RWPE2 (cell line): ENCODE data around the gene USP35.

Source experiments
- ATAC-seq: fragments of 200-7000 bp; cut with Tn5 transposase; 3 replicates; pipeline ENCODE4 v1.9.1; 2021; ENCODE audit warnings: low read depth
- DNase-seq: peaks from one replicate; pipeline ENCODE4 v3.0.0-alpha.2; 2020; ENCODE audit warnings: low spot score
- H3K27ac ChIP-seq: fragments of 450-650 bp; 2 replicates; pipeline ENCODE4 v1.5.1; 2017; ENCODE audit warnings: mild to moderate bottlenecking; ENCODE audit not compliant: poor library complexity, severe bottlenecking
- H3K27me3 ChIP-seq: fragments of 250-450 bp; sonication (Bioruptor Pico); 2 replicates; pipeline ENCODE4 v1.5.1; 2021; ENCODE audit warnings: mild to moderate bottlenecking, moderate library complexity; ENCODE audit not compliant: insufficient read depth, poor library complexity, severe bottlenecking
- H3K36me3 ChIP-seq: fragments of 250-450 bp; sonication (Bioruptor Pico); 2 replicates; pipeline ENCODE4 v1.5.1; 2020; ENCODE audit warnings: low read depth, mild to moderate bottlenecking, moderate library complexity
- H3K4me1 ChIP-seq: fragments of 250-450 bp; sonication (Bioruptor Pico); 2 replicates; pipeline ENCODE4 v1.5.1; 2021; ENCODE audit warnings: mild to moderate bottlenecking, moderate library complexity; ENCODE audit not compliant: insufficient read depth, poor library complexity, severe bottlenecking
- H3K4me3 ChIP-seq: fragments of 250-450 bp; sonication (Bioruptor Pico); 2 replicates; pipeline ENCODE4 v1.5.1; 2021; ENCODE audit warnings: mild to moderate bottlenecking, moderate library complexity; ENCODE audit not compliant: severe bottlenecking
- H3K9me3 ChIP-seq: fragments of 250-450 bp; sonication (Bioruptor Pico); 2 replicates; pipeline ENCODE4 v1.5.1; 2021; ENCODE audit warnings: mild to moderate bottlenecking, moderate library complexity; ENCODE audit not compliant: severe bottlenecking
- TF ChIP-seq, protein P1 (sequence below): fragments of 450-650 bp; IDR thresholded peaks from one replicate; pipeline ENCODE4 v1.5.1; 2017; ENCODE audit warnings: mild to moderate bottlenecking, moderate library complexity; ENCODE audit not compliant: poor library complexity, severe bottlenecking

The USP35 gene

DNA sequence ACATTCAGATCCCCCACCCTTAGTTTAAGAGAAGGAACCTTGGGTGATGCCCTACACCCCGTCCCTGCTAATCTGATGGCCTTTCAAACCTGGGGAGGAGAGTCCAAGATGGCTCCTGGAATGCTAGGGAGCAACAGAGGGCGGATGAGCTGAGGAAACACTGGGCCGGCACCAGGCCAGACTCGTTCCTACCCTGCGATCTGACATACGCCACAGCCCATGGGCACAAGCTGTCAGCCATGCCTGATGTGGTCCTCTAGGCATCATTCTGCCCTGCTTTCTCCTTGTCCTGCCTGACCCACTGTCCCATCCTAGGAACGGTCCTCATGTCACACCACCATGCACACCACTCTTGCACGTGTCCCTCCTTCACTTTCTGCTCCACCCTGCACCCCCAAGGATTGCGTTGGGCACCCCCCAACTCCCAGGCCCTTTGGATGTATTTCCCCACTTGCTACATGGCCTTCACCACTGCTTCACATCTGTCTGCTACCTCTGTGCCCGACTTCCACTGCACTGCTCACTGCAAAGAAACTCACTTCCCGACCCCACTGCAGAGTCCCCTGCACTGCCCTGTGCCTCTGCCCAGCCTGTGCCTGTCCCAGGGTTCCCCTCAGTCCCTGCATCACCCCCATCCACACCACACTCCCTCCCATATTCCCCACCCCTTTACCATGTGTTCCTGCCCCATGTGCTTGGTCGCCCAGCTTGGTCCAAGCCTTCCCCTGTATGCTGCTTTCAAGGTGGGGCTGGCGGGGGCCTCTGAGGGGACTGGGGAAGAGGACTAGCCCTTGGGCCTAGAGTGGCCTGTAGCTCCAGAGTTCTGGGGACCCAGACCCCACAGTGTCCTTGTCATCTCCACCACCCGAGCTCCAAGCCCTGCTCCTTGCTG is 29.2 kb downstream of the USP35 start:
- H3K27ac ChIP-seq: no peak overlapping the region
- no peaks in the 10 kb centered on the region for H3K27me3 ChIP-seq
- no peaks in the 10 kb centered on the region for H3K4me1 ChIP-seq
- H3K9me3 ChIP-seq: no peaks in the 10 kb centered on the region
- DNase-seq (no peak), ATAC-seq (no peak)
- H3K4me3 ChIP-seq: no peak overlapping the region
- H3K36me3 ChIP-seq: no peaks in the 10 kb centered on the region
- TF ChIP-seq, protein P1, sequence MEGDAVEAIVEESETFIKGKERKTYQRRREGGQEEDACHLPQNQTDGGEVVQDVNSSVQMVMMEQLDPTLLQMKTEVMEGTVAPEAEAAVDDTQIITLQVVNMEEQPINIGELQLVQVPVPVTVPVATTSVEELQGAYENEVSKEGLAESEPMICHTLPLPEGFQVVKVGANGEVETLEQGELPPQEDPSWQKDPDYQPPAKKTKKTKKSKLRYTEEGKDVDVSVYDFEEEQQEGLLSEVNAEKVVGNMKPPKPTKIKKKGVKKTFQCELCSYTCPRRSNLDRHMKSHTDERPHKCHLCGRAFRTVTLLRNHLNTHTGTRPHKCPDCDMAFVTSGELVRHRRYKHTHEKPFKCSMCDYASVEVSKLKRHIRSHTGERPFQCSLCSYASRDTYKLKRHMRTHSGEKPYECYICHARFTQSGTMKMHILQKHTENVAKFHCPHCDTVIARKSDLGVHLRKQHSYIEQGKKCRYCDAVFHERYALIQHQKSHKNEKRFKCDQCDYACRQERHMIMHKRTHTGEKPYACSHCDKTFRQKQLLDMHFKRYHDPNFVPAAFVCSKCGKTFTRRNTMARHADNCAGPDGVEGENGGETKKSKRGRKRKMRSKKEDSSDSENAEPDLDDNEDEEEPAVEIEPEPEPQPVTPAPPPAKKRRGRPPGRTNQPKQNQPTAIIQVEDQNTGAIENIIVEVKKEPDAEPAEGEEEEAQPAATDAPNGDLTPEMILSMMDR: no peak

DNA sequence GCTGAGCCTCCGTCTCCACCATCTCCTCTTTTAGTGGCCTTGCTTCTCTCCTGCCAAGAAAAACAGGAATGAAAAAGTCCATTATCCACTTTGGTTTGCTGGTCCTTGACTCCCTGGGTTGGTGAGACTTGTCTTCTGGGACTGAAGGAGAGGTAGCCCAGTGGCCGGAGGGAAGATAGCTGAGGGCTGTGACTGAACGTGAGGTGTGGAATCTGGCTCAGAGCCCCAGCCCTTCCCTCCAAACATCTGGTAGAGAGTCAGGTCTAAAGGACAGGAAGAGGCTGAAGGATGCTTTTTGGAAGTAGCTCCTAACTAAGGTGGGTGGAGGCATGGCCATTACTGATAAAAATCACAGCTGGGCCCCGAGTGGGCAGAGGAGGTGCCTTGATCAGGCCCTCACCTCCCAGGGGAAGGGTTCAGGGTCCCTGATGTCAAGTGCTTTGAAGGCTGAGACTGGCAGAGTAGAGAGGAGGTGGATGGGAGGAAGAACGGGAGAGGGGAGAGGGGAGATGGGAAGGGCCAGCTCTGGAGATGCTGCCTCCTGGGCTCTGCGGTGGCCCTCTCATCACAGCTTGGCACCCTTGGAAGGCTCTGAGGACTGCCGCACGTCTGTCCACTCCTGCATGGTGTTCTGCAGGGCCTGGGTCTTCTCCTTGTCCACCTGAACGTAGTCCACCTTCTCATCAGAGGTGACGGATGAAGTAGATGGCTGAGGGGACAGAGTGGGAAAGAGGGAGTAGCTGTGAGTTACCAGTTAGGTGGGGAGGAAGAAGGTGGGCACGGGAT is 30.2 kb downstream of the USP35 start:
- ATAC-seq: no peak
- Histone ChIP-seq H3K4me1 (no peaks in the 10 kb centered on the region), H3K36me3 (no peaks in the 10 kb centered on the region), H3K27ac (no peak overlapping the region), H3K27me3 (no peaks in the 10 kb centered on the region), H3K4me3 (no peak overlapping the region), H3K9me3 (no peaks in the 10 kb centered on the region)
- no peak for DNase-seq
- TF ChIP-seq, protein P1: no peak

DNA sequence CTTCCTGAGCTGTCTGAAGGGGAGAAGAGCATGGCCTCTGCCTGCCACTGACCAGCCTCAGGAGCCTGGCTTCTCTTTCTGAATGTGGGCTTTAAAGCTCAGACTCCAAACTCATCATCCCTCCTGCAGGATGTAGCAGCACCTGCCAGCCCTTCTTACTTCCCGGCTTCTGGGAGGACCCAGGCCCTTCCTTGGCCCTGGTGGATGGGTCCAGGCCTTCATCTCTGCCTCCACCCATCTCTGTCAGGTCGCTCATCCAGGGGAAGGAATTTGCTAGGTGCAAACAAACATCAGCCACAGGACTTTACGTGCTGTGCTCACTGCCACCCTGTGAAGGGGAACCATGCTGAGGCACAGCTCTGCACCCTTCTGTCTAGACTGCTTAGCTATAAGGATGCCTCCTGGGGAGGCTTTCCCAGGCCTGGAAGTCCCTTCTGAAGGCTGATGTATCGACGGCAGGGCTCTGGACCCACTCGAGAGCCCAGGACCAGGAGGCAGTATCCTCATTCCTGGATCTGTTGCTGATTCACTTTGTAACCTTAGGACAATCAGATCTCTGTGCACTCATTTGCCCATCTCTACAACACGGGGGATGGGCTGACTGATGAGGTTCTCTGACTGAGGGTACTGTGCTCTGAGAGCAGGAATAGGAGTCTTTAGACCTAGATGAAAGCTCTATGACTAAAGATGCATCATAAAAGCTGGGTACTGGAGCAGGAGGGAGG is 30.9 kb downstream of the USP35 start:
- no peaks in the 10 kb centered on the region for H3K27me3 ChIP-seq
- no peak for DNase-seq
- no peaks in the 10 kb centered on the region for H3K36me3 ChIP-seq
- no peak overlapping the region for H3K4me3 ChIP-seq
- H3K27ac ChIP-seq: no peak overlapping the region
- TF ChIP-seq, protein P1: no peak
- H3K4me1 ChIP-seq: no peaks in the 10 kb centered on the region
- ATAC-seq: no peak; the same call in 2 of the 3 replicates
- no peaks in the 10 kb centered on the region for H3K9me3 ChIP-seq

DNA sequence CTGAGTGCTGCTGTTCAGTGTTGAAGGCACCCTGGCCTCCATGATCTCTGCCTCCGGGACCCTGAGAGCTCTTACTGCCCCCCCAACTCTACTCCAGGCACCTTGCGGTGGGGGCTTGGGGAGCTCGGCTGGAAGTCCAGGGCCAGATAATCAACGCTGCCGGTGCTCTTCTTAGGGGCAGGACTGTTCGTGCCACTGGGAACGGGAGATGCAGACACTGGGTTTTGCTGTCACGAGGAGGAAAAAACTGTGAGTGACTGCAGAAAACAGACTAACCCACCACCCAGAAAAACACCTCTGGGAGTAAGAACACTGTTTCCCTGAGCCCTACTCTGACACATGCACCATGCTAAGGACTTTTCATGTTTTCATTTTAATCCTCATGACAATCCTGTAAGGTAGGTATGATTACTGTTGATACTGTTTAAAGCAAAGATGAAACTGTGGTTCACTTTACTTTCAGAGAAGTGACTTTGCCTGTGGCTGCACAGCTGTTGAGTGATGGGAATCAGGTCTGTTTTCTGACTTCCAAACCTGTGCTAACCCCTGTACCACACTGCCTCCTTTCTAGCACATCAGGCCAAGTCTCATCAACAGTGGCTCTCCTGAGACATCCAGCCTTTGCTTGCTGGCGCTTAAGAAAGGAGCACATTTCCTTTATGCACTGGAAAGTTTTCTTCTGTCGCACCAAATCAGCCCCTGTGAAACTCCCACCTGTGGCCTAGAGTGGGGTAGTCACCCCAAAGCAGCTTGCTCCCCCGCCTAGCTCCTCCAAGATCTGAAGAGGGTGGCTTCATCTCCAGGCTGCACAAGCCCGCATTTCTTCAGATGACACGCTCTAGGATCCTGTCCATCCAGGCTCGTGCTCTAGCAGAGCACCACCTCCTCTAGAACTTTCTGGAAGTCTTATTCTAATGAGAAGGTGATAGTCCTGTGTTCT is 31.8 kb downstream of the USP35 start:
- no peak overlapping the region for H3K27ac ChIP-seq

More for the DNA sequence above, 31.8 kb downstream of the USP35 start:
- TF ChIP-seq, protein P1: no peak
- Histone ChIP-seq H3K9me3 (no peaks in the 10 kb centered on the region), H3K36me3 (no peaks in the 10 kb centered on the region), H3K4me3 (no peak overlapping the region), H3K27me3 (no peaks in the 10 kb centered on the region), H3K4me1 (no peaks in the 10 kb centered on the region)
- DNase-seq (no peak), ATAC-seq (no peak)
